K562 (cell line): Measurements from ENCODE around the gene ARNT2. TPM values are rescaled to one million over a fixed set of nuclear protein-coding genes. Genes with fewer than 3 reads are reported as not detected.

ENCODE experiments used
- ATAC-seq: fragments of 200-7000 bp; cut with Tn5 transposase; 3 replicates; pipeline ENCODE4 v1.9.1; 2020; ENCODE audit warnings: moderate library complexity
- BruUV-seq: library from RNA; stranded (reverse); fragments of 400-500 nt; replicated peaks from 2 replicates; lab custom pipeline; 2021; lab: Mats Ljungman, UMichigan
- CTCF ChIA-PET: fragments of 300-600 bp; formaldehyde crosslinking; extraction: SDS; loops from one replicate; lab custom pipeline; 2021; ENCODE audit warnings: low intra/inter-chr PET ratio; lab: Yijun Ruan, JAX
- POLR2A ChIA-PET: fragments of 300-600, 350-650 bp; sonication (Branson Sonifier 250); formaldehyde crosslinking; extraction: SDS; loops from one replicate; lab custom pipeline; 2021; ENCODE audit warnings: antibody characterized with exemption, inconsistent platforms; lab: Yijun Ruan, JAX
- DNase-seq, 4 experiments: peaks; one replicate each; pipeline versions ENCODE4 v3.0.0 to v3.0.0-alpha.2; 2011 to 2018; ENCODE audit warnings: low spot score in 3 of 4, mixed read lengths in 3 of 4; ENCODE audit errors: extremely low read depth in 1 of 4
- FAIRE-seq: peaks from 2 replicates; lab custom pipeline; 2011; peaks lifted over from hg19 to GRCh38; lab: Jason Lieb, UNC
- H2AFZ ChIP-seq: 2 replicates; pipeline ENCODE4 v1.6.0; 2011; ENCODE audit warnings: low read depth, low read length, control low read depth, inconsistent platforms
- H3K27ac ChIP-seq: fragments of 200-600 bp; 3 replicates; pipeline ENCODE4 v1.8.0; 2011; ENCODE audit warnings: low read depth, mild to moderate bottlenecking, control low read depth, inconsistent platforms, low read length, moderate library complexity, mixed read lengths; ENCODE audit errors: extremely low read depth
- H3K27me3 ChIP-seq, 2 experiments: fragments of 300-600 bp in 1 of 2; 2 replicates in 1 of 2; 3 replicates in 1 of 2; pipeline versions ENCODE4 v1.6.0 to v1.8.0; 2011; ENCODE audit warnings: inconsistent platforms in 2 of 2, low read length in 2 of 2, mild to moderate bottlenecking in 1 of 2, mixed read lengths in 1 of 2, moderate library complexity in 1 of 2; ENCODE audit not compliant: control insufficient read depth in 2 of 2, insufficient read depth in 2 of 2
- H3K36me3 ChIP-seq: fragments of 300-600 bp; 3 replicates; pipeline ENCODE4 v1.8.0; 2011; ENCODE audit warnings: mild to moderate bottlenecking, low read length, inconsistent platforms; ENCODE audit not compliant: control insufficient read depth, insufficient read depth
- H3K4me1 ChIP-seq, 2 experiments: fragments of 200-600 bp in 1 of 2; replicated peaks in 1 of 2; 2 replicates in 1 of 2; 3 replicates in 1 of 2; pipeline versions ENCODE4 v1.5.1 to v1.8.0; 2011; ENCODE audit warnings: inconsistent platforms in 2 of 2, low read length in 2 of 2, mild to moderate bottlenecking in 1 of 2, mixed read lengths in 1 of 2, moderate library complexity in 1 of 2; ENCODE audit not compliant: control insufficient read depth in 2 of 2, insufficient read depth in 2 of 2
- H3K4me2 ChIP-seq: 2 replicates; pipeline ENCODE4 v1.6.1; 2011; ENCODE audit warnings: low read length, control low read depth, inconsistent platforms, mixed read lengths; ENCODE audit not compliant: insufficient read depth
- H3K4me3 ChIP-seq: fragments of 200-600 bp; sonication (generic), shearing (Covaris generic); 2 replicates; pipeline ENCODE4 v1.5.1; 2016; ENCODE audit warnings: control low read depth, inconsistent platforms
- H3K79me2 ChIP-seq: fragments of 200-600 bp; 3 replicates; pipeline ENCODE4 v1.8.0; 2011; ENCODE audit warnings: low read length, inconsistent platforms; ENCODE audit not compliant: control insufficient read depth, insufficient read depth
- H3K9ac ChIP-seq, 2 experiments: 2 replicates each; pipeline versions ENCODE4 v1.6.0 to v1.6.1; 2011; ENCODE audit warnings: low read depth in 2 of 2, low read length in 2 of 2, control low read depth in 1 of 2, inconsistent platforms in 1 of 2, mild to moderate bottlenecking in 1 of 2, mixed read lengths in 1 of 2; ENCODE audit not compliant: insufficient read depth in 1 of 2
- H3K9me1 ChIP-seq: one replicate; pipeline ENCODE4 v1.6.0; 2011; ENCODE audit warnings: inconsistent platforms, mild to moderate bottlenecking, low read length, moderate library complexity; ENCODE audit not compliant: control insufficient read depth, insufficient read depth
- H3K9me3 ChIP-seq: replicated peaks from 2 replicates; pipeline ENCODE4 v1.5.1; 2011; ENCODE audit warnings: low read depth, low read length, inconsistent platforms; ENCODE audit not compliant: control insufficient read depth, insufficient read depth
- H4K20me1 ChIP-seq: replicated peaks from 2 replicates; pipeline ENCODE4 v1.6.1; 2011; ENCODE audit warnings: low read length, inconsistent platforms, mixed read lengths; ENCODE audit not compliant: control insufficient read depth, insufficient read depth
- HCFC1 ChIP-seq: IDR thresholded peaks from 2 replicates; pipeline ENCODE4 v1.6.1; 2012; ENCODE audit warnings: low read depth, low read length, improper control_type of control experiment
- PCBP2 ChIP-seq: fragments of 200-400 bp; formaldehyde crosslinking; IDR thresholded peaks from 2 replicates; pipeline ENCODE4 v1.6.1; 2018; ENCODE audit warnings: low read length, low read depth, mild to moderate bottlenecking, moderate library complexity; ENCODE audit not compliant: poor library complexity, severe bottlenecking
- TGIF2 ChIP-seq: sonication (generic); formaldehyde crosslinking; IDR thresholded peaks from 2 replicates; pipeline ENCODE4 v1.8.1; 2022; ENCODE audit warnings: mild to moderate bottlenecking, missing genetic modification reagents, moderate library complexity
- ZFX ChIP-seq: sonication (generic); formaldehyde crosslinking; IDR thresholded peaks from 2 replicates; pipeline ENCODE4 v1.8.0; 2022; ENCODE audit warnings: mild to moderate bottlenecking, missing genetic modification reagents, moderate library complexity
- ZNF224 ChIP-seq: sonication (generic); formaldehyde crosslinking; IDR thresholded peaks from 2 replicates; pipeline ENCODE4 v1.8.0; 2022; ENCODE audit warnings: mild to moderate bottlenecking, missing genetic modification reagents
- ZNF668 ChIP-seq: fragments of 250-450 bp; sonication (Bioruptor Pico); IDR thresholded peaks from 2 replicates; pipeline ENCODE4 v1.8.0; 2022; ENCODE audit warnings: mild to moderate bottlenecking, inconsistent platforms
- ZZZ3 ChIP-seq: fragments of 450-650 bp; IDR thresholded peaks from 2 replicates; pipeline ENCODE4 v1.6.1; 2016; ENCODE audit warnings: antibody characterized with exemption, mild to moderate bottlenecking, moderate library complexity
- WGBS: fragments of 100-300 bp; shearing (Covaris generic); methylation state at CpG from one replicate; pipeline ENCODE4 v1.1.6; 2016; ENCODE audit warnings: low coverage, mixed read lengths; ENCODE audit not compliant: insufficient coverage; ENCODE audit errors: missing lambda C conversion rate; 5-methylcytosine and 5-hydroxymethylcytosine counted together
- in situ Hi-C: fragments of 300-500 bp; cut with MboI; formaldehyde crosslinking; loops from 4 replicates; pipeline ENCODE4 v1.15.0; 2018; ENCODE audit warnings: inconsistent platforms, mixed read lengths
- intact Hi-C: fragments of 100-400 bp; cut with micrococcal nuclease; formaldehyde crosslinking; loops from 2 replicates; pipeline ENCODE4 v1.14.2; 2022
- polyA plus RNA-seq, 8 experiments: library from polyadenylated mRNA; depleted of rRNA in 4 of 8; stranded (reverse) in 5 of 8; unstranded in 3 of 8; fragments of >200 nt; fragmentation: Nextera tagmentation in 2 of 8; fragmentation: Illumina TruSeq in 1 of 8; extraction: Ambion mirVana in 2 of 8; extraction: Trizol in 1 of 8; gene quantifications; 2 replicates each; pipeline versions ENCODE4 v1.2.1 to v1.2.3, GENCODE V29; 2011 to 2014; ENCODE audit warnings: inconsistent platforms in 1 of 8, missing spikeins in 1 of 8
- total RNA-seq, 7 experiments: library from RNA; depleted of rRNA in 6 of 7; stranded (reverse); fragments of >200 nt in 6 of 7; fragmentation: Illumina TruSeq in 2 of 7; extraction: Trizol in 2 of 7; gene quantifications; 2 replicates each; pipeline versions ENCODE4 v1.2.1 to v1.2.3, GENCODE V29; 2011 to 2021; ENCODE audit warnings: low replicate concordance in 1 of 7
- TF ChIP-seq, protein P1 (sequence below): fragments of 250-450 bp; sonication (Bioruptor Pico); IDR thresholded peaks from 2 replicates; pipeline ENCODE4 v1.8.0; 2022; ENCODE audit warnings: inconsistent platforms
- TF ChIP-seq, protein P2 (sequence below): fragments of 250-450 bp; sonication (Bioruptor Pico); IDR thresholded peaks from 2 replicates; pipeline ENCODE4 v1.9.0; 2021; ENCODE audit warnings: mild to moderate bottlenecking
- TF ChIP-seq, protein P3 (sequence below): fragments of 450-650 bp; conservative IDR thresholded peaks from 2 replicates; pipeline ENCODE4 v1.6.1; 2016; ENCODE audit warnings: missing genetic modification characterization, low read depth, mild to moderate bottlenecking, missing compliant biosample characterization, moderate library complexity
- TF ChIP-seq, protein P4 (sequence below): fragments of 450-650 bp; conservative IDR thresholded peaks from 2 replicates; pipeline ENCODE4 v1.6.1; 2016; ENCODE audit warnings: missing genetic modification characterization, low read depth, mild to moderate bottlenecking, control low read depth, missing compliant biosample characterization

Gene ARNT2
- total and polyA plus RNA-seq, 9 of the 15 experiments (the other 6 are each of a cell fraction or from before 2014, with no cell fraction given), result 0.01 TPM; not detected in 8

DNA sequence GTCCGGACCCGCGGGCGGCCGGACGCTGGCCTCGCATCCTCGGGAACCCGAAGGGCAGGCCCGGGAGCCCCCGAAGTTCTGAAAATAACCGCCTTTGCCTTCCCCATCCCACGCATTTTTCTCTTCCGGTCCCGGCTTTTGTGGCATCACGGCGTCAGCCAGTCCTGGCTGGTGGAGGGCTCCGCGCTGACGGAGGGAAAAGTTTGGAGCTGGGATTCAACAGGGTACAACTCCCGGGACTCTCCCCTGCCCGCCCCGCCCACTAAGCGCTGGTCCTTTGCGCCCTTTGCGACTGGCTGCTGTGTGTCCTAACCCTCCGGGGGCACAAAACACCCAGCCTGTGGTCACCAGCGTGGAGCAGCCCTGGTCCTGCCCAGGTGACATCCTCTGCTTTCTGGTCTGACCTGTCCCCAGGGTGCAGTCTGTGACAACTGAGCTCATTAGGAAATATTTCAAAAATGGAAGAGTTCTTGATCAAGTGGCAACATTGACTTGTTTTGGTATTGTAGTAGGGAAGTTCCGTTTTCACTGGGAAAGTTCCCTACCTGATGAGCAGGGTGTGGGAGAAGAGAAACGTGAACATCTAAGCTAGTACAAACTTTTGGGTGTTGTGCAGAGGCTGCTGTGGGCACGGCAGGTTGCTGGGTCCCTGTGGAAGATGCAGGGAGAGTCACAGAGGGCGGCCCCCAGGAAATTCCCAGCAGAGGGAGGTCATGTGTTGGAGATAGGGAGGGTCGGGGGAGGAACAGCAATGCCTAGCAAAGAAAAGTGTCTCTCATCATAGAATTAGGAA is 775 bp downstream of the ARNT2 start (continued):
- TF ChIP-seq, protein P1, sequence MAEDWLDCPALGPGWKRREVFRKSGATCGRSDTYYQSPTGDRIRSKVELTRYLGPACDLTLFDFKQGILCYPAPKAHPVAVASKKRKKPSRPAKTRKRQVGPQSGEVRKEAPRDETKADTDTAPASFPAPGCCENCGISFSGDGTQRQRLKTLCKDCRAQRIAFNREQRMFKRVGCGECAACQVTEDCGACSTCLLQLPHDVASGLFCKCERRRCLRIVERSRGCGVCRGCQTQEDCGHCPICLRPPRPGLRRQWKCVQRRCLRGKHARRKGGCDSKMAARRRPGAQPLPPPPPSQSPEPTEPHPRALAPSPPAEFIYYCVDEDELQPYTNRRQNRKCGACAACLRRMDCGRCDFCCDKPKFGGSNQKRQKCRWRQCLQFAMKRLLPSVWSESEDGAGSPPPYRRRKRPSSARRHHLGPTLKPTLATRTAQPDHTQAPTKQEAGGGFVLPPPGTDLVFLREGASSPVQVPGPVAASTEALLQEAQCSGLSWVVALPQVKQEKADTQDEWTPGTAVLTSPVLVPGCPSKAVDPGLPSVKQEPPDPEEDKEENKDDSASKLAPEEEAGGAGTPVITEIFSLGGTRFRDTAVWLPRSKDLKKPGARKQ (CRISPR knock-in tag), result no peak
- TF ChIP-seq TGIF2 (no peak), ZZZ3 (no peak), ZFX (no peak)

DNA sequence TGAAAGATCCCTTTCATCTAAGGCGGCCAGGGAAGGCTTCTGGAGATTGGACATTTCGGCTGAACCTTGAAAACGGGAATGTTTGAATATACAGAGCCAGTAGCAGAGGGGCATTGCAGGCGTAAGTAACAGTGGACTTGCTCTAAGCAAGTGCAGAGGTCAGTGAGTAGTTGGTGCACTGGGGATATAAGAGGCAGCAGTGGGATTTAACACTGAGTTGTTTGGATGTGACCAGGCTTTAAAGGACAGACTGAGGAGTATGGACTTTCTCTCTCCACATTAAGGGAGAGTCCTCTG is 1.3 kb downstream of the ARNT2 start:
- 0% methylated on average over 4 of the region's 4 CpGs for WGBS
- ChIA-PET POLR2A (no interaction called here), CTCF (no interaction called here)
- Histone ChIP-seq H2AFZ (no peak overlapping the region), H3K27ac (no peak overlapping the region), H3K27me3 (peaks cover 16 to 35% of the 10 kb centered on the region in 2 experiments; a peak in 3 of 5 replicates), H3K4me2 (no peak overlapping the region), H3K4me3 (no peak overlapping the region), H4K20me1 (no peaks in the 10 kb centered on the region), H3K9me1 (no peaks in the 10 kb centered on the region), H3K4me1 (peaks cover 0 to 7% of the 10 kb centered on the region in 2 experiments; a peak in 2 of 5 replicates), H3K36me3 (no peaks in the 10 kb centered on the region), H3K9me3 (no peaks in the 10 kb centered on the region), H3K9ac (no peak overlapping the region), H3K79me2 (no peaks in the 10 kb centered on the region)
- no peak for TF ChIP-seq ZNF224
- no peak for TF ChIP-seq PCBP2
- TF ChIP-seq, protein P2, sequence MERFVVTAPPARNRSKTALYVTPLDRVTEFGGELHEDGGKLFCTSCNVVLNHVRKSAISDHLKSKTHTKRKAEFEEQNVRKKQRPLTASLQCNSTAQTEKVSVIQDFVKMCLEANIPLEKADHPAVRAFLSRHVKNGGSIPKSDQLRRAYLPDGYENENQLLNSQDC (CRISPR knock-in tag), result no peak
- TF ChIP-seq HCFC1, result no peak
- no peak for TF ChIP-seq ZNF668 (CRISPR knock-in tag)
- TF ChIP-seq, protein P3, sequence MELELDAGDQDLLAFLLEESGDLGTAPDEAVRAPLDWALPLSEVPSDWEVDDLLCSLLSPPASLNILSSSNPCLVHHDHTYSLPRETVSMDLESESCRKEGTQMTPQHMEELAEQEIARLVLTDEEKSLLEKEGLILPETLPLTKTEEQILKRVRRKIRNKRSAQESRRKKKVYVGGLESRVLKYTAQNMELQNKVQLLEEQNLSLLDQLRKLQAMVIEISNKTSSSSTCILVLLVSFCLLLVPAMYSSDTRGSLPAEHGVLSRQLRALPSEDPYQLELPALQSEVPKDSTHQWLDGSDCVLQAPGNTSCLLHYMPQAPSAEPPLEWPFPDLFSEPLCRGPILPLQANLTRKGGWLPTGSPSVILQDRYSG (tag), result no peak
- TF ChIP-seq, protein P4, sequence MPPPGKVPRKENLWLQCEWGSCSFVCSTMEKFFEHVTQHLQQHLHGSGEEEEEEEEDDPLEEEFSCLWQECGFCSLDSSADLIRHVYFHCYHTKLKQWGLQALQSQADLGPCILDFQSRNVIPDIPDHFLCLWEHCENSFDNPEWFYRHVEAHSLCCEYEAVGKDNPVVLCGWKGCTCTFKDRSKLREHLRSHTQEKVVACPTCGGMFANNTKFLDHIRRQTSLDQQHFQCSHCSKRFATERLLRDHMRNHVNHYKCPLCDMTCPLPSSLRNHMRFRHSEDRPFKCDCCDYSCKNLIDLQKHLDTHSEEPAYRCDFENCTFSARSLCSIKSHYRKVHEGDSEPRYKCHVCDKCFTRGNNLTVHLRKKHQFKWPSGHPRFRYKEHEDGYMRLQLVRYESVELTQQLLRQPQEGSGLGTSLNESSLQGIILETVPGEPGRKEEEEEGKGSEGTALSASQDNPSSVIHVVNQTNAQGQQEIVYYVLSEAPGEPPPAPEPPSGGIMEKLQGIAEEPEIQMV (tag), result no peak
- DNase-seq (no peak), FAIRE-seq (no peak), ATAC-seq (no peak)
- intact Hi-C loops (no loop called here), in situ Hi-C loops (no loop called here)
- BruUV-seq, result no TSS peak
